Epithelial cell of prostate (primary cell): ENCODE data around the gene CLMP.
A peak's percentile ranks its signal among the peaks of the same experiment; 100 is the strongest.

Experiments used
- DNase-seq: peaks from one replicate; pipeline ENCODE4 v3.0.0-alpha.2; 2011; ENCODE audit warnings: low read depth, low spot score
- H3K27ac ChIP-seq: fragments of 450-650 bp; 2 replicates; pipeline ENCODE4 v1.5.1; 2017; ENCODE audit warnings: mild to moderate bottlenecking

Gene CLMP

DNA sequence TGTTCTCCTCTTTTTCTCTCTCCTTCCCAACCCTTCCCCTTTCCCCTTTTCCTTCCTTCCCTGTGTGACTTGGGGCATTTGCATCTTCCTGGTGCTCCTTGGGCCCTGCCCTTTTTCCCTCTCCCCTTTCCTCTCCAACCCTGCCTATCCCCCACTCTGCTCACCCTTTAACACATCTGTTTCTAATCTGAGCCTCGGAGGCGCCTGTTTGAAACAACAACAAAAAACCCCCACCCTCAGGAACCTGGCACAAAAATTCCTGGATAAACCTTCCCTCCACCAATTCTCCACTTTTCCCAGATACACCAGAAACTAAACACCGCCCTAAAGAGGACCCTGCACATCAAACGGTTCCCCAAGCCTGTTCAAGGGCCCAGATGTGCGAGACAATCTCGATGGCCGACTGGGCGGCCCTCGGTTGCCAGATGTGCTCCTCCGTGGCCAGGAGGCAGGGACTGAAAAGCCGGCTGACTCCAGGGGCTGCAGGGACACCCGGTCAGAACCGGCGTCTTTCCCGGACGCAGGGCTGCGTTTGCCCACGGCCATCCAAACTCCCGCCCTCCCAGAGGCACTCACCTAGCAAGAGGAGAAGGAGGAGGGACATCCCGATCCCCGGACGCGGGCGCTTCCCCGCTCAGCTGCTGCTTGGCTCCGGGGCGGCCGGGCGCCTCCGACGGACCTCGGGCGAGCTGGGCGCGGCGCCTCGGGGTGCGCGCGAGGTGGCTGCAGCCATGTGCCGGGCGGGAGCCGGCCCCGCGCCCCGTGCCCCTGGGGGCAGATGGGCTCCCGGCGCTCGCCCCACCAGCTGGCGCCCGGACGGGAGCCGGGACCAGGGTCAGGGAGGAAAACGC is 486 bp downstream of the CLMP start:
- no peak for DNase-seq
- peak overlapping the region; percentile 47 for H3K27ac ChIP-seq

DNA sequence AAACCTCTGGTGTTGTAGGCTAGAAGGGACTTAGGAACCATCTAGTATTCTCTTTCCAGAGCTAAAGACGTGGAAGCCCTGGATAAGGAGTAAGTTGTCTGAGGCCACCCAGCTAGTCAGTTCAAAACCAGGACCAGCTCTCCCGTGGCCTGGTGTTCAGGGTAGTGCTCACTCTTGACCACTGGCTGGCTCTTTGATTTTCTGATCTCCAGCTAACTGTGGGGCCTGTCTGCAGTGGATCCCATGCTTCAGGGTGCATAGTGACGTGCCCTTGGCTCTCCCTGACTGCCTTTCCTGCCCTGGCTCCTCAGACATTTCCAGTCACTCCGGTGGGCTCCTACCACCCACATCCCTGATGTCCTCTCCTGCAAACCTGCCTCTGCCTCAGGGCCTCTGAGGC is 1.3 kb downstream of the CLMP start:
- H3K27ac ChIP-seq = peak overlapping the region; percentile 47
- no peak for DNase-seq

GRCh38 chr11:123191939-123192338 is 3.1 kb downstream of the CLMP start:
- no peak overlapping the region for H3K27ac ChIP-seq
- DNase-seq = no peak

DNA sequence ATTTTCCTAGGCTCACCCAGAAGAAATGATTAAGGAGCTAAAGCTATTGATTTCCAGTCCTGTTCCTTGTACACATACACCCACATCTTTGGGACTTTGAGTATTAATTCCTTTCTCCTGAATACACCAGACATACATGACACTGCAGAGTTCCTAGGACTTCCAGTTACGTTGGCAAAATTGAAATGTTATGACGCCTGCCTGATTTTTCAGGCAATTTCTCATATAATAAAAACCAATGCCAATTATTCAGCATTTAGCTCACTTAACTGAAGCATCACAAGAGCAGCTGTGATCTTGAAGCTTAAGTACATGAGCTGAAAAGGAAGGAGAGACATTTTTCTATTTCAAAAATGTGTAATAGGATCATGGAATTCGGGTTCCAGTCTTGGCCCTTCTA is 4.5 kb downstream of the CLMP start:
- no peak overlapping the region for H3K27ac ChIP-seq
- no peak for DNase-seq

DNA sequence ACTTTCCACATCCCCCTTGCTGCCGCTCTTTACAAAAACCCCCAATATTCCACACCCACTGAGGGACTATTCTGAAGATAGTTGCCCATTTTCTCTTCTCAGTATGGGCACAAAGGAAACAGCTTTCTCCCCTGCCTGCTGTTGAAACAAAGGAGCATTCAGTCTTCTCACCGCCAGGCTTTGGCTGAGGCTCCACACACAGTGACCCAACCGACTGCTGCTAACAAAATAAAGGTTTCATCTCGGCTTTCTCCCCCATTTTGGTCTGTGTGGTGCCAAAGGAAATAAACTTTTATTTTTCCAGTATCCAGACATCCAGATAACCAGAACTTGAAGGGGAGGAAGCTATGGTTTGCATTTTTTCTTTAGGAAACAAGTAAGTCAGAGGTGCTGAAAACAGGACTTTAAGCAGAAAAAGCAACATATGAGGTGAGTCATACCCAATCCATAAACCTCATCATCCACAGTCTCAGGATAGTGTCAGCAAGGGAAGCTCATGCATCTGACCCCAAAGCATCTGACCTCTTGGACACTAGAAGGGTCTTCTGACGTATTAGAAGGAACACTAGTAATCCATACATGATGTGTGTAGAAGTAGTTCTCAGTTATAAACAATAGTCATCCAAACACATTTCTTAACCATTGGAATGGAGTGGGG is 6.4 kb downstream of the CLMP start:
- H3K27ac ChIP-seq = peak overlapping the region; percentile 74

GRCh38 chr11:123187665-123188507 is 7.2 kb downstream of the CLMP start:
- no peak for DNase-seq
- peak overlapping the region; percentile 74 for H3K27ac ChIP-seq

More for the DNA sequence above, 6.4 kb downstream of the CLMP start:
- DNase-seq = no peak

DNA sequence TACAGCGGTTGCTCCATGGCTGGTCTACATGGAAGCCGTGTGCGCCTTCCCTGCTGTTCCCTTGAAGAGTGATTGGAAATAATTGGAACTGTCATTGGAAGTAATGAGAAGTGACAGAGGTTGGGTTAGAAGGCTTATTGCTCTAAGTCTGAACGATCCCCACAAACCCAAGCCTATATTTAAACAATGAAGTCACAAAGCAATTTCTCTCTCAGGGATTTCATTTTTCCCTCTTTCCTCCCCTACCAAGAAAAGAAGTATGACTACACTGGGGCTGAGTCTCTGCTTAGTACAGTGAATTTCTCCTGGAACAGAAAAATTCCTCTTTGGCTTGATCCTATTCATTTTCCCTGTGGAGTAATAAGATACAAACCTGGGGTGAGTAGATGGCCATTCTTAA is 7.8 kb downstream of the CLMP start:
- peak overlapping the region; percentile 74 for H3K27ac ChIP-seq
- no peak for DNase-seq

- peak; percentile 71 for DNase-seq
- peak overlapping the region; percentile 74 for H3K27ac ChIP-seq
These were observed 8.8 kb downstream of the CLMP start for GRCh38 chr11:123186286-123186685.

DNA sequence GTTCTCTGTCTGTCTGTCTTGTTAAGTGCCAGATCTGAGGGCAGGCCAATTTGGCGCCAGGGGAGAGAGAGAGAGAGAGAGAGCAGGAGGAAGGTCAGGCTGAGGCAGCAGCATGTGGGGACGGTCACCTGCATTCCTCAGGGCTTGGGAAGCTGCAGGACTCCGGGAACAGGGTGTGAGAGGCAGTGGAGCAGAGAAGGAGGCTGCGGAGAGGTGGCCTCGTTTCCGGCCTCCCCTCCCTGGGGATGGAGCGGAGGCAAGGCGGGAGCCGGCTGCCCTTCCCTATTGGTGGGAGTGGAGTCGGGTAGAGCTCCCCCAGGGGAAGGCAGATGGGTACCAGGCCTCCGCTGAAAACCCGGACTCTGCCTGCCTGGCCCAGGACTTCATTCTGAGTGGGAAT is 9.7 kb downstream of the CLMP start:
- H3K27ac ChIP-seq = peak overlapping the region; percentile 74
- no peak for DNase-seq

GRCh38 chr11:123184531-123184930 is 10.5 kb downstream of the CLMP start:
- peak overlapping the region; percentile 74 for H3K27ac ChIP-seq
- DNase-seq = no peak

DNA sequence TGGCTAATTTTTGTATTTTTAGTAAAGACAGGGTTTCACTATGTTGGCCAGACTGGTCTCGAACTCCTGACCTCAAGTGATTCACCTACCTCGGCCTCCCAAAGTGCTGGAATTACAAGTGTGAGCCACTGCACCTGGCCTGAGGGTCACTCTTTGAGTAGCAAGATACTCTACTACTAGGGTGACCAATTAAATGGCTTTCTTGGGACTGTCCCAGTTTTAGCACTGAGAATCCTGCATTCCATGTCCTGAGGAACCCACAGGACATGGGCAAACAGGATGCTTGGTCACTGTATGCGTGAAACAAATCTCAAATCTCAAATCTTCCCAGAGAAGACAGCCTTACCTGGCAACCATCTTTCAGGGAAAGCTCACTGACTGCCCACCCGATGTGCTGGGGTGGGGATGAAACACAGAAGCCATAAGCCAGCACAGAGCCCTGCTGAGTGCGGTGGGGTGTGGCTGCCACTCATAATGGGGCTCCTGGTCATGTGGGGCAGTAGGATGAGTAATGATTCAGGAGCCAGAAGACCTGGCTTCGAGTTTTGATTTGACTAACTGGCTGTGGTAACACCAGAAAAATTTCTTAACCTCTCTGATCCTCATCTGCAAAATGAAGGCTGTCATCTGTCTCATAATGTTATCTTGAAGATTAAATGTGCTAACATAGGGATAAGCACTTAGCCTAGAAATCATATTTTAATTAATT is 11.5 kb downstream of the CLMP start:
- H3K27ac ChIP-seq = peak overlapping the region; percentile 74
- no peak for DNase-seq

GRCh38 chr11:123181767-123182500 is 13.1 kb downstream of the CLMP start:
- H3K27ac ChIP-seq = no peak overlapping the region
- DNase-seq = no peak

DNA sequence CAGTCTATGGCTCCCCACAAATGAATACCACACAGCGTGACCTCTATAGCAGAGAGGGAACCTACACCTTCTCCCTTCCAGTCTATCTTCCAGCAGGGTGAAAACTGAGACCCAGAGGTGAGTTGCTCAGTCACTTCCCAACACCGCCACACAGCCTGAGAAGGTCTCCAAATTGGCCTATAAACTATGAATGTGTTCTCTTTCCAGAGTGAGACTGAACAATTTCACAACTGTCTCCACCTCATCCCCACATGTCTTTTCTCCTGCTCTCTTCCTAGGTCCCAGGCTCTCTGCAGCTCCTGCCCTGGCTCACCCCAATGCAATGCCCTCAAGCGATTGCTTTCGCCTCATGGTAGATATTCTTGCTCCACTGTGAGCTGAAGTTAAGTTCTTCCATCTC is 14.0 kb downstream of the CLMP start:
- no peak for DNase-seq
- no peak overlapping the region for H3K27ac ChIP-seq

DNA sequence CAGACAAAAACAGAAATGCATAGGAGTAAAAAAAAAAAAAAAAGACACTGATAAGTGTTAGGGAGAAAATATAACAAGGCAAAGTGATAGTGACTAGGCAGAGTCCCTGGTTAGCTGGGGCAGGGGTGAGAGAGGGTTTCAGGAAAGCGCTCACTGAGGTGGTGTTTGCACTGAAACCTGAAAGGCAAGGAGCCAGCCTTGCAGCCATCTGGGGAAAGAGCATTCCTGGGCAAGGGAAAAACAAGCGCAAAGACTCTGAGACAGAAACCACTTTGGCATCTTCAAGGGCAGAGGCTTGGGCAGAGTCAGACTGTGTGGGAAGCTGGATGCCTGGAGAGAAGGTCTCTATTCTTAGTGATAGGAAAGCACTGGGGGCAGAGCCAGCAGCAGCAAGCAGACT is 14.5 kb downstream of the CLMP start:
- H3K27ac ChIP-seq = no peak overlapping the region
- no peak for DNase-seq

DNA sequence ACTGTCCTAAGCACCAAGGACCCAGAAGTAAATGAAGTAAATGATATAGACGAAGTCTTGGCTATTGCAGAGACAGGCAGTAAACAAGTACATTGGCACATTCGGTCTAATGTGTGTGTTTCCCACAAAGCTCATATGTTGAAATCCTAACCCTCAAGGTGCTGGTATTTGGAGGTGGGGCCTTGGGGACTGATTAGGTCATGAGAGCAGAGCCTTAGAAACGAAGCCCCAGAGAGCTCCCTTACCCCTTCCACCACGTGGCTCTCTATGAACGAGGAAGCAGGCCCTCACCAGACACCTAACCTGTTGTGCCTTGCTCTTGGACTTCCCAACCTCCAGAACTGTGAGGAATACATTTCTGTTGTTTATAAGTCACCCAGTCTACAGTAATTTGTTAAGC is 14.9 kb downstream of the CLMP start:
- DNase-seq = no peak
- H3K27ac ChIP-seq = no peak overlapping the region

- no peak overlapping the region for H3K27ac ChIP-seq
- no peak for DNase-seq
These were observed 15.5 kb downstream of the CLMP start for GRCh38 chr11:123179586-123179985.

DNA sequence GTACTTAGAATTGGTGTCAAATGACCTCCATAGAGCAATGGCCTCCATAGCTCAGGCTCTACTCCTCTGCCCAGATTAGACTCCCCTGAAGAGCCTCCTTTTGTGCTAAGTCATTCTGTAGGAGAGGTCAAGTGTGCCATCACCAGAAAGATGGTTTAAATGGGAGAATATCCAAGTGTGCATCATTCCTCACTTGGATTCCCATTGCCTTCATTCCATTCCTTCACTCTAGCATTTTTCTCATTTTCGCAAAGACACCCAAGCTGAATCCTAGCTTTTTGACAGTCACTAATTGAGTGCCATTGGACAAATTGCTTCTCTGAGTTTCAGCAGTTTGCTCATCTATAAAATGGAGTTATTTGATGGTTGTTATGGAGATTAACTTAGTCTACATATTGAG is 16.9 kb downstream of the CLMP start:
- no peak for DNase-seq
- H3K27ac ChIP-seq = no peak overlapping the region

- DNase-seq = no peak
- H3K27ac ChIP-seq = no peak overlapping the region
These were observed 18.3 kb downstream of the CLMP start for GRCh38 chr11:123176785-123177184.
